KMS-11 (cell line): ENCODE data around the gene RYR1.
"Not testable (repeated sequence)": the region's sequence is repeated elsewhere in the genome, so short reads cannot be mapped to it uniquely, and the experiment has no call there.

Experiments used
- H2AFZ ChIP-seq: fragments of 200-600 bp; sonication (generic); 2 replicates; pipeline ENCODE4 v1.6.1; 2016; ENCODE audit warnings: antibody characterized with exemption, mixed run types, low read depth
- H3K27ac ChIP-seq: fragments of 200-600 bp; sonication (generic); 2 replicates; pipeline ENCODE4 v1.6.1; 2016; ENCODE audit warnings: mild to moderate bottlenecking, mixed run types
- H3K27me3 ChIP-seq: fragments of 200-600 bp; sonication (generic); 2 replicates; pipeline ENCODE4 v1.6.1; 2017; ENCODE audit warnings: mild to moderate bottlenecking, low read depth, mixed run types, moderate library complexity; ENCODE audit not compliant: insufficient read depth
- H3K36me3 ChIP-seq: fragments of 200-600 bp; sonication (generic); 2 replicates; pipeline ENCODE4 v1.6.1; 2017; ENCODE audit warnings: mild to moderate bottlenecking, mixed run types; ENCODE audit not compliant: insufficient read depth
- H3K4me1 ChIP-seq: fragments of 200-600 bp; sonication (generic); 2 replicates; pipeline ENCODE4 v1.6.1; 2016; ENCODE audit warnings: mild to moderate bottlenecking, low read depth, mixed run types; ENCODE audit not compliant: poor library complexity, severe bottlenecking
- H3K4me2 ChIP-seq: fragments of 200-600 bp; sonication (generic); 2 replicates; pipeline ENCODE4 v1.7.0; 2016; ENCODE audit warnings: mild to moderate bottlenecking, mixed run types
- H3K4me3 ChIP-seq: fragments of 200-600 bp; sonication (generic); IDR thresholded peaks from 2 replicates; pipeline ENCODE4 v1.6.1; 2017; ENCODE audit warnings: low read depth, low read length, mixed read lengths; ENCODE audit not compliant: insufficient read depth
- H3K79me2 ChIP-seq: fragments of 200-600 bp; sonication (generic); 2 replicates; pipeline ENCODE4 v1.6.1; 2016; ENCODE audit warnings: low read depth, mixed run types; ENCODE audit not compliant: insufficient read depth
- H3K9ac ChIP-seq: fragments of 200-600 bp; sonication (generic); 2 replicates; pipeline ENCODE4 v1.6.1; 2016; ENCODE audit warnings: mild to moderate bottlenecking, mixed run types
- H4K20me1 ChIP-seq: fragments of 200-600 bp; sonication (generic); 2 replicates; pipeline ENCODE4 v1.6.1; 2016; ENCODE audit warnings: mild to moderate bottlenecking, mixed run types; ENCODE audit not compliant: insufficient read depth
- CTCF ChIP-seq: fragments of 200-600 bp; sonication (generic); conservative IDR thresholded peaks from 2 replicates; pipeline ENCODE4 v1.6.1; 2017; ENCODE audit warnings: low read depth, mild to moderate bottlenecking, antibody characterized with exemption, low read length, moderate library complexity, mixed read lengths

The RYR1 gene

GRCh38 chr19:38422438-38422837 is 11.1 kb upstream of the RYR1 start:
- TF ChIP-seq CTCF, result no peak
- Histone ChIP-seq H3K79me2 (no peaks in the 10 kb centered on the region), H4K20me1 (no peaks in the 10 kb centered on the region), H3K36me3 (no peaks in the 10 kb centered on the region), H3K4me1 (peaks cover 6% of the 10 kb centered on the region), H3K27me3 (peaks cover 19% of the 10 kb centered on the region; the same call in 1 of the 2 replicates), H3K27ac (no peak overlapping the region), H3K4me3 (no peak overlapping the region), H2AFZ (no peak overlapping the region), H3K9ac (no peak overlapping the region), H3K4me2 (no peak overlapping the region)

DNA sequence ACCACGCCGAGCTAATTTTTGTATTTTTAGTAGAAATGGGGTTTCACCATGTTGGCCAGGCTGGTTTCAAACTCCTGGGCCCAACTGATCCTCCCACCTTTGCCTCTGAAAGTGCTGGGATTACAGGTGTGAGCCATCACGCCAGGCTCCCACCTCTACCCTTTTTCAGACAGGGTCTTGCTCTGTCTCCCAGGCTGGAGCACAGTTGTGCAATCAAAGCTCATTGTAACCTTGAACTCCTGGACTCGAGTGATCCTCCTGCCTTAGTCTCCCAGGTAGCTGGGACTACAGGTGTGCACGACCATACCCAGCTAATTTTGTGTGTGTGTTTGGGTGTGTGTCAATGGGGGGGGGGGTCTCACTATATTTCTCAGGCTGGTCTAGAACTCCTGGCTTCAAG is 9.2 kb upstream of the RYR1 start:
- H3K4me2 ChIP-seq, result no peak overlapping the region
- no peak for TF ChIP-seq CTCF

GRCh38 chr19:38425222-38425809 is 8.2 kb upstream of the RYR1 start:
- H3K27ac ChIP-seq, result no peak overlapping the region
- H4K20me1 ChIP-seq, result no peaks in the 10 kb centered on the region
- H3K4me2 ChIP-seq, result no peak overlapping the region
- H3K27me3 ChIP-seq, result peaks cover 4% of the 10 kb centered on the region; the same call in 1 of the 2 replicates
- no peak overlapping the region for H3K9ac ChIP-seq
- no peak for TF ChIP-seq CTCF
- H3K36me3 ChIP-seq, result no peaks in the 10 kb centered on the region
- H3K4me1 ChIP-seq, result peaks cover 3% of the 10 kb centered on the region
- no peaks in the 10 kb centered on the region for H3K79me2 ChIP-seq
- H3K4me3 ChIP-seq, result no peak overlapping the region
- no peak overlapping the region for H2AFZ ChIP-seq

More for the DNA sequence above, 9.2 kb upstream of the RYR1 start:
- Histone ChIP-seq H3K27me3 (peaks cover 13% of the 10 kb centered on the region; the same call in 1 of the 2 replicates), H3K4me3 (no peak overlapping the region), H4K20me1 (no peaks in the 10 kb centered on the region), H3K9ac (no peak overlapping the region), H2AFZ (no peak overlapping the region), H3K4me1 (peaks cover 3% of the 10 kb centered on the region), H3K36me3 (no peaks in the 10 kb centered on the region), H3K79me2 (no peaks in the 10 kb centered on the region), H3K27ac (no peak overlapping the region)

DNA sequence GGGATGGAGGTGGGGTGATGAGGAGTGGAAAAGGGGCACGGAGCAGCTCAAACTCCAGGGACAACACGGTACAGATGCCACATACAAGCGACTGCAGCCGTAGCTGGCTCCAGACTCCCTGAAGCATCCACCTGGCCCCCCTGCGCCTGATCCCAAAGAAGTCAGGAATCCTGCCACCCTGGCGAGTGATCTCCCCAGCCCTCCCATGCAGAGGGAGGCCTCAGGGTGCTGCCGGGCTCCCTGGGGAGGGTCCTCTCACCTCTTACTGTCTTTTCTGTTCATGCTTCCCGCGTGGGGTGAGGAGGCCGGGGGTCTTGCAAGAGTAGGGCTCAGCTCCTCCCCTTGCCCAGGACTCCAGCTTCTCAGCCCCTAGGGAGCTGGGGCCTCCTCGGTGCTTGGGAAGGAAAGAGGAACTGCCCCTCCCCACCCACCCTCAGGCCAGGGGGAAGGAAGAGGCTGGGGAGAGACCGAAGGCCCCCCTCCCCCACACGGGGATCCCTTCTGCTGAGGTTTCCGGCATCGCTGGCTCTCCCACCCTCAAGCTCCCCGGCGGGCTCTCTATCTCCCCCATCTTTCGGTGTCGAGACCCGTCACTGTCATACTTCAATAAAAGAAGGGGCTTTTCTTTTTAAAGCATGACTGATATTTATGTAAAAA is 7.6 kb upstream of the RYR1 start, which contains the start of gene RASGRP4:
Gene RASGRP4, minus strand, starts transcription at position 410 of the 657 bp plus-strand sequence. Its CDS starts 128 bp downstream, at position 282.
- Histone ChIP-seq H3K4me2 (no peak within 1 kb of the TSS), H3K9ac (no peak within 1 kb of the TSS)

GRCh38 chr19:38427035-38427677 is 6.3 kb upstream of the RYR1 start:
- H3K4me2 ChIP-seq, H3K27me3 ChIP-seq, H3K79me2 ChIP-seq, H4K20me1 ChIP-seq, H2AFZ ChIP-seq, H3K27ac ChIP-seq, H3K36me3 ChIP-seq, H3K4me3 ChIP-seq, H3K4me1 ChIP-seq, H3K9ac ChIP-seq: not testable (repeated sequence)

More for the DNA sequence above, 7.6 kb upstream of the RYR1 start, which contains the start of gene RASGRP4:
- Histone ChIP-seq H3K79me2 (no peaks in the 10 kb centered on the region), H3K36me3 (no peaks in the 10 kb centered on the region), H3K4me3 (no peak within 1 kb of the TSS), H3K4me1 (peaks cover 3% of the 10 kb centered on the region), H3K27ac (no peak within 1 kb of the TSS), H3K27me3 (0 out of 2 replicates have a peak, but pooled peaks cover 4% of the 10 kb centered on the region), H4K20me1 (no peaks in the 10 kb centered on the region), H2AFZ (no peak within 1 kb of the TSS)
- TF ChIP-seq CTCF, result no peak
